PFSK-1 (cell line): ENCODE results near the gene EIF2A.

ENCODE experiments used
- FOXP2 ChIP-seq: optimal IDR thresholded peaks from 2 replicates; pipeline ENCODE3; 2011; ENCODE audit warnings: borderline replicate concordance, control low read depth, inconsistent platforms; ENCODE audit not compliant: insufficient read depth; ENCODE audit errors: extremely low read length, extremely low read depth
- POLR2AphosphoS5 ChIP-seq: IDR thresholded peaks from 2 replicates; pipeline ENCODE4 v1.6.1; 2012; ENCODE audit warnings: low read depth, mild to moderate bottlenecking, control low read depth, low read length, moderate library complexity
- REST ChIP-seq, 2 experiments: IDR thresholded peaks; 2 replicates each; pipeline versions ENCODE4 v1.6.1 to v1.8.0; 2011 to 2012; ENCODE audit warnings: low read depth in 2 of 2, low read length in 2 of 2, control low read depth in 1 of 2, inconsistent platforms in 1 of 2, mild to moderate bottlenecking in 1 of 2, moderate library complexity in 1 of 2; ENCODE audit not compliant: insufficient read depth in 1 of 2
- SIN3A ChIP-seq: IDR thresholded peaks from 2 replicates; pipeline ENCODE4 v1.6.1; 2012; ENCODE audit warnings: mild to moderate bottlenecking, low read length, moderate library complexity, borderline replicate concordance; ENCODE audit not compliant: insufficient read depth
- TAF1 ChIP-seq: IDR thresholded peaks from 2 replicates; pipeline ENCODE4 v1.6.1; 2012; ENCODE audit warnings: low read length, control low read depth, borderline replicate concordance; ENCODE audit not compliant: insufficient read depth

Gene EIF2A

GRCh38 chr3:150613709-150614480 is 67.3 kb downstream of the EIF2A start:
- TF ChIP-seq FOXP2 (no peak), TAF1 (no peak), SIN3A (no peak), REST (IDR thresholded peaks at IDR 0.05; ENCODE audit: insufficient read depth in 1 of 2, low read depth in 2 of 2, low read length in 2 of 2) (no peak), POLR2AphosphoS5 (no peak)

GRCh38 chr3:150620002-150620689 is 73.6 kb downstream of the EIF2A start:
- TF ChIP-seq SIN3A (no peak), POLR2AphosphoS5 (no peak), FOXP2 (no peak), REST (IDR thresholded peaks at IDR 0.05; ENCODE audit: insufficient read depth in 1 of 2, low read depth in 2 of 2, low read length in 2 of 2) (no peak), TAF1 (no peak)

DNA sequence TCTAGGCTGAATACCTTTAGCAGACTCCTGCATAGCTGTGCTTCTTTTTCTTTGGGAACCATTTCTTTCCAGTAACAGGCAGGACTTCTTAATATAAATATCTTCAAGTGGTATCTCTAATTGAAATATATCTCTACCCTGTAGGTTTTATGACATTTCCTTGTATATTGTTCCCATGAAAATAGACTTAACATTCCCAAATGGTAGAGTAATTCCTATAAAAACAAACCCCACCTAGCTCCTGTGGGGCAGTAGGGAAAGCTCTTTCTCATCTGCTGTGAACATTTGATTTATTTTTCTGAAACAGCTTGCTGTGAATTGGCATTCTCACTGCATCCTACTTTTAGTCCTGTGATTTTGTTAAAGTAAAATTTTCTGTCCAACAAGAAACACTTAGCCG is 77.4 kb downstream of the EIF2A start:
- TF ChIP-seq SIN3A: no peak
- no peak for TF ChIP-seq REST (IDR thresholded peaks at IDR 0.05; ENCODE audit: insufficient read depth in 1 of 2, low read depth in 2 of 2, low read length in 2 of 2)
- TF ChIP-seq TAF1: no peak
- no peak for TF ChIP-seq FOXP2
- TF ChIP-seq POLR2AphosphoS5: no peak

GRCh38 chr3:150626148-150626930 is 79.8 kb downstream of the EIF2A start:
- no peak for TF ChIP-seq POLR2AphosphoS5
- TF ChIP-seq FOXP2: no peak
- TF ChIP-seq TAF1: no peak
- TF ChIP-seq SIN3A: no peak
- no peak for TF ChIP-seq REST (IDR thresholded peaks at IDR 0.05; ENCODE audit: insufficient read depth in 1 of 2, low read depth in 2 of 2, low read length in 2 of 2)
